GM23248 (cell line): ENCODE data around the gene SNAPC1.

Source experiments
- EZH2 ChIP-seq: fragments of 200-600 bp; sonication (generic); IDR thresholded peaks from 2 replicates; pipeline ENCODE4 v1.6.1; 2018; ENCODE audit warnings: antibody characterized with exemption, mild to moderate bottlenecking; ENCODE audit not compliant: insufficient read depth, poor library complexity, severe bottlenecking
- EZH2phosphoT487 ChIP-seq: fragments of 200-600 bp; sonication (generic); IDR thresholded peaks from 2 replicates; pipeline ENCODE4 v1.6.1; 2018; ENCODE audit warnings: antibody characterized with exemption, moderate library complexity, mild to moderate bottlenecking, low read depth; ENCODE audit not compliant: insufficient read depth

- TF ChIP-seq EZH2 = no peak
- no peak for TF ChIP-seq EZH2phosphoT487
Measured at GRCh38 chr14:61720741-61721140, 41.5 kb upstream of the SNAPC1 start.
